ENCODE data around the gene PARK7.

Gene PARK7

GRCh38 chr1:8011016-8011415, 49.5 kb downstream of the PARK7 start:
- DNase-seq = no peak

- DNase-seq = no peak
Observed at GRCh38 chr1:8011923-8012858, 50.7 kb downstream of the PARK7 start.

DNA sequence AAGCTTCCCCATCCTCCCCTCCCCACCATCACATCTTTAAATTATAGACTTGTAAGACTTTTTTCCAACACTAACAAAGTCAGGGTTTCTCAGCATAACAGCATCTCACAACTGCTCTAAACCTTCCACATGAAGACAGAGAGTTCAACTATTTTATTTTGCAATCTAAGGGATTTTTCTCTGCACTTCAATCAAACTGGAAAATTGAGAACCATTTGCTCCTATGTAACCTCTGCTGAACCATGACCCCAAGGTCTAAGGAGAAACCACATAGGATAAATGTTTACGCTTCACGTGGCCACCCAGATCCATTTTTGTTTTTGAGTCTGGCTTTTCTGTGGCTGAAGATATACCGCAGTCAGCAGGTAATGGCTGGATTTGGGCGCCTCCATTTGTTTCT, 51.4 kb downstream of the PARK7 start:
- DNase-seq = no peak

- no peak for DNase-seq
Observed at GRCh38 chr1:8013399-8013798, 51.9 kb downstream of the PARK7 start.

DNA sequence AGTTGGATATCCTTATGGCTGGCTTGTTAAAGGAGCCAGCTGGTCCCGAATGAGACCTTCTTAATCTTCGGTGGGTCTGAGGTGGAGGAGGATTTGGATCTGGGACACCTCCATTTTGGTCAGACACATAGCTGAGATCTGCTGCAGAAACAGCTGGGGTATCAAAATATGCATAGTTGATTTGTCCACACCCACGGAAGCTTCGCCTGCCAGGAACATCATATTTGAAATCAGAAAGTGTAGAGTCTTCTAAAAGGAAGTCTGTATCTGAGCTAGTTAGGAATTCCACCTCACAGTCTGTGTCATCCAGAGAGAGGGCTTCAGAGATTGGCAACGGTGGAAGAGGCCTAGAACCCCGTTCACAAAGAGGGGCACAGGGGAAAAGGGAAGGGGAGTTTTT, 52.3 kb downstream of the PARK7 start:
- no peak for DNase-seq

DNA sequence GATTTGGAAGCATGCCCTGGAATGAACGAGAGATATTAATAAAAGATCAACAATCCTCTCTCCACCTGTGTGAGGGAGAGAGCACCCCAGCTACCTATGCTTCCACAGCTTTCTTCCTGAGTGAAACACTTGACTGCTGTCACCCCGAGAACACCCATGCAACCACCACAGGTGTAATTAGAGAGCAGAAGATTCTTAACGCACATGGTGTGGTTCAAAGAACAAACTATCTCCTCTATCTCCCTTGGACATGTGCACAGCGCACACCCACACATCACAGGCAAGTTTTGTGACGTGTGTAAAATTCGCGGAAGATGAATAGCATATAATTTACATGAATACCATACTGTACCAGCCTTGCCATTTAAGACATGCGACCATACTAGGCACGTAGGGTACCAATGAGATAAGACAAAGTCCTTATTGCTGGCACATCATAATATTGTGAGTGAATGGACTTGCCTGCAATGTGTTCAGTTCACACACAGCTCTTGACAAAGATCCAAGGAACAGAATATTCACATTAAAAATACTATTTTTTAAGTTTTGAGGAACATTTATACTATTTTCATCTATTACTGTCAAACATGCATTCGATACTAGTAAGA, 53.0 kb downstream of the PARK7 start:
- DNase-seq = no peak

- no peak for DNase-seq
Observed at GRCh38 chr1:8015036-8015808, 53.7 kb downstream of the PARK7 start.

DNA sequence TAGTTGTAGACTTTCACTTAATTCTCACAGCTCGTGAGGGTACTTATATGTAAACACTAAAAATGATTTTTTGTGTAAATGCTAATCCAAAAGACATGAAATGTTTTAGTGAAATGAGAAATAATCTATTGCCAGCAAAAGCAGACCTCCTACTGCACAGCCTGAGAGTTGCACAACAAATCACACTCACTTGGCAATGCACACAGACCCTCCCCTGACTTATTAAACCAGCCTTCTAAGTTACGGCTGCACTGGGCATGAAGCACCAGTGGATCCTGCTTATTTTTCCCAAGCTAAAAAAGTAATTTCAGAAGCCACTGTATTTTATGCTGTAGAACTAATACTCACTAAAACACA, 54.3 kb downstream of the PARK7 start:
- no peak for DNase-seq

DNA sequence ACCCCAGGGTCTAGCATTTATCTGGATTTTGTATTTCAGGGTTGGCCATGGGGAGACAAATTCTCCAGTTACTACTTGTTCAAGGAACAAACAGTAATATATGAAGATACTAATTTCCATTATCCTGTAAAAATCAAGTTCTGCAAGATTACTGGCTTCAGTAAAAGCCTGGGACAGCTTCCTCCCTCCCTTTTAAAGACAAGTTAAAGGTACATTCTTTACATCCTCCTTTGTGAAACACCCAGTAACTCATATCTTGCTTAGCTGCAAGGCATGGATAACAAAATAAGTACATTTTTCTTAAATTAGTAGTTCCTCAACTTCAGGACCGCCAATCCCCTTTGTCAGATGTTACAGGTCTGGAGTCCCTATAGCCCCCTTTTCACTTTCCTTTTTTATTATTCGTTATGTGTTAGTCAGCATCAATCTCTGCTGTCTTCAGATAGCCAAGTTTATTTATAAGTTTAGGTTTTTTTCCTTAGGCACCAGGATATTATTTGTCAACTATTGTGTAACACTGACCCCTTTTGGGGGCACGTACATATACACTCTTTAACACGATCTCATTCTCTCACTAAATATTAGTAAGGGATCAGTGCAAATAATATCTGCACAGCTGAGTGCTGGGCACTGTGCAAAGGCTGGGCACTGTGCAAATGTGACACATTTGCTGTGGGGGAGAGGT, 54.8 kb downstream of the PARK7 start:
- DNase-seq = no peak

GRCh38 chr1:8016895-8017241, 55.4 kb downstream of the PARK7 start:
- no peak for DNase-seq

DNA sequence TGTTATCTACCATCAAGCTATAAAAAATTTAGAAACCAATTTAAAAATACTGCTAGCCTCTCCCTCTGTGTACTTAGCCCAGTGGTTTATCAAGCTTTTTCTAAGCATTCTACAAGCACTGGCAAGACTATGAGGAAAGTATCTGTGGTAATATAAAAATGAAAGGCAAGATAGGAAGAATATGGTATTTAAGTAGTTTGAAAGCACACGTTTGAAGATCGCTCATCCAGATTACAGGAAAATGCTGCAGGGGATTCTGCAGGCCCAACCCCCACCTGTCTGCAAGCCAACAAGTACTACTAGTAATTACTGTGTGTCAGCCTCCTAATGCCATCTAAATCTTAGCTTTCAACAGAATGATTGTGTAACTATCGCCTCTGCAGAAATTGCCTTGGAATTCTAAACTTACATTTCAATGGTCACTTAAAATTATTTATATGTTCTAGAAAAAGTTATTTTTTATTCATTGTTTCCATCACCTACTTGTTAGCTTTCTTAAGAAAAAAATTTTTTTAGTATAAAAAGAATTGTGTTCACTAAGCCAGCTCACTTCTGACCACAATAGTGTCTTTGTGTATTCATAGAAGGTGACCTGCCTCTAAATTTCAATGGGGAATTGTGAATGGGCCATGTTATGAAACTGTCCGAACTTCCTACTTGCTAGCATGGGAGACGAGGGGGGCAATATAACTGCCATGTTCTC, 56.1 kb downstream of the PARK7 start:
- DNase-seq = no peak

- DNase-seq = no peak
Observed at GRCh38 chr1:8018492-8019228, 57.1 kb downstream of the PARK7 start.

- DNase-seq = no peak
Observed at GRCh38 chr1:8019229-8019620, 57.7 kb downstream of the PARK7 start.

DNA sequence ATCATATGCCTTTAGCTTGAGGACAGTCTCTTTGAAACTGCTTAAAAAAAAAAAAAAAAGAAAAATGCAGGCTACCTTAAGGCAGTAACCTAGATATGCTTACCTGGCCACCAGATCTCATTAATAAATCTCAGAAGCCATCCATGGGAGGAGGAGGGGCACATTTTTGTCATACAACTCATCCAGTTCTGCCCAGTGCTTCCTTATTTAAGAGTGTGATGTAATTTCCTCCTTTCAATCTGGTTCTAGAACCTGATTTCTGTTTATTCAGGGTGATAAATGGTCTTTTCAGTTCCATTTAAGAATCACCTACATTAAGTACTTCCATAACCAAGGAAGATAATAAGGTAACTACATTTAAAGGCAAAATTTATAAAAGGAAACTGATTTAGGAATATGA, 58.5 kb downstream of the PARK7 start:
- DNase-seq = no peak

- no peak for DNase-seq
Observed at GRCh38 chr1:8021676-8022266, 60.3 kb downstream of the PARK7 start.

- DNase-seq = no peak
Observed at GRCh38 chr1:8022395-8023286, 61.1 kb downstream of the PARK7 start.

DNA sequence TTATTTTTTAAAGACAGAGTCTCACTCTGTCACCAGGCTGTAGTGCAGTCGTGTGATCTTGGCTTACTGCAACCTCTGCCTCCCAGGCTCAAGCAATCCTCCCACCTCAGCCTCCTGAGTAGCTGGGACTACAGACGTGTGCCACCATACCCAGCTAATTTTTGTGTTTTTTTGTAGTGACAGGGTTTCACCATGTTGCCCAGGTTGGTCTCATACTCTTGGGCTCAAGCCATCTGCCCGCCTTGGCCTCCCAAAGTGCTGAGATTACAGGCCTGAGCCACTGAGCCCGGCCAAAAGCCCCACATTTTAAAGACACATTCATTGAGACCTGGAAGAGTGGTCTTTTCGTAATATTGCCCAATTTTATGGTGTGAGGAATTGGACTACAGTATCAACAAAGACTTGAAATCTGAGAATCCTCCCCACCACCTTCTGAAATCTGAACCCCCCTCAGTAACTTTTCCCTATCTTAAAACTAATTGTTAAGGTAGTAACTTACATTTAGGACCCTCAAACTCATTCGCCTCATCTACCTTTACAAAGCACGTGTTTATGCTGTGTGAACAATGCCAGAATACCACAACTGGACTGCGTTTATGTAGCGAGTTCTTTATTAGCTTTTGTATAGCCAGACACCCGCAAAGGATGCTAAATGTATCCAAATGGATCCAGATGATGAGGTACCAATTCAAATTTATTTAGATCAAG, 61.9 kb downstream of the PARK7 start:
- DNase-seq = no peak

DNA sequence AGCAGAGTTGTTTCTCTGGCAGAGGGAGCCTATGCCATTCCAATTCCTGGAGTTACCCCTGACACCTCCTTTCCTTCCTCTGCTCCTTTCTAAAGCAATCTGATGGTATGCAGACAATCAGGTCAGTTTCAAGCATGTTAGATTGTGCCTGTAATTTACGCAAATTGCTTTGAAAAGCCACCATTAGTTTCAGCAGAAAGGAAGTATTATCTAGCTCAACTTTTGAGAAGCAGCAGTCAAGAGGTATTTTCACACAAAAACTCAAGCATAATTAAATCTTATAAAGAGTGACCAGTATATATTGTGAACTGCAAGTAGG, 62.4 kb downstream of the PARK7 start:
- DNase-seq = no peak

GRCh38 chr1:8024329-8024728, 62.8 kb downstream of the PARK7 start:
- no peak for DNase-seq

Data from DMS 273 treated with DMSO at 0.1 percent for 48 hours (cell line).